Measurements from ENCODE around the gene NTNG1.
"Not testable (repeated sequence)": the region's sequence is repeated elsewhere in the genome, so short reads cannot be mapped to it uniquely, and the experiment has no call there.

The NTNG1 gene

DNA sequence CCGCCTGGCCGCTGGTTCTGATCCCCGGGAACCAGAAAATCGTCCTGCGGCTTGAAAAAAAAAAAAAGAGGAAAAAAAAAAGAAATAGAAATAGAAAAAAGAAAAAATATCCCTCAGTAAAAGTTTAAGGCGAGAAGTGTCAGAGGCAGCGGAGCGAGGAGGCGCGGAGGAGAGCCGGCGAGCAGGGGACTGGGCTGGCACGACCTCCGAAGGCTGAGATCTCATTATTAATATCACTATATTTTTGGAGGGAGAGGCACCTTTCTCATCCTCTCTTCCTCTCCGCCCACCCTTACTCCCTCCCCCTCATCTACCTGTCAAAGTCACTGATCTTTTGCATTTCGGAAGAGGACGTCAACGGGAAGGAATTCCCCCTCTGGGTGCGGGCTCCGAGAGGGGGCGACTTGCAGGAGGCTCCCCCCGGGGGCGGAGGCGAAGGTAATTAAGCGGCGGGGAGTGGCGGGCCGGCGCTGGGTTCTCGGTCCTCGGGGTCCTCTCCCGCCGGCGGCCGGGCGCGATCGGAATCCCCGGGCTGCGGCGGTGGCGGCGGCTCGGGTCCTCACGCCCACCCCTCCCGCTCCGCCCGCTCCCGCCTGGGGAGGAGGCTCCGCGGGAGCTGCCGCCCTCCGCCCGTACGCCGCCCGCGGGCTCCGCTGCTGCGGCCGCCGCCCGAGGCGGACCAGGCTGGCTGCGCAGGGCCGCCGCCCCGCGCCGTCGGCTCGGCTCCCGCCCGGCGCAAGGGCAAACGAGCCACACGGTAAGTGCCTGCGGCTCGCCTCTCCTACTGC is at the start of gene NTNG1:
Gene NTNG1, plus strand, starts transcription at position 337 of the 788 bp plus-strand sequence.
- no peak for DNase-seq

DNA sequence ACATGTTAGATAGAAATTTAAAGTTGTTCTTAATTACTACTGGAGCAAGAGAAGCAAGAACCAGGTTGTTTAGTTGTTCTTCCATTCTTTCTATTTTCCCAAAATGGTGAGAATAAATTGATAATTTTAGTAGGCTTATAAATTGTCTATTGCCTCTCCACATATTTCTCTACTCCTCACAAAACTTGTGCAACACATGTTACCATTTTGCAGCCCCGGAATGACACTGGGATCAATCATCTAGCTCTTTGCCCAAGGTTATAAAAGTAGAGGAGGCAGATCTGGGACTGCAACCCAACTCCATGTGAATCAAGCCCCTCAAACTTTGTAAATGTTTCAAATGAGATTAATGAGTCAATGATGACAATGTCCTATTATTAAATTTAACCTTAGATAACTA is 49.4 kb upstream of the NTNG1 start:
- DNase-seq, result no peak

DNA sequence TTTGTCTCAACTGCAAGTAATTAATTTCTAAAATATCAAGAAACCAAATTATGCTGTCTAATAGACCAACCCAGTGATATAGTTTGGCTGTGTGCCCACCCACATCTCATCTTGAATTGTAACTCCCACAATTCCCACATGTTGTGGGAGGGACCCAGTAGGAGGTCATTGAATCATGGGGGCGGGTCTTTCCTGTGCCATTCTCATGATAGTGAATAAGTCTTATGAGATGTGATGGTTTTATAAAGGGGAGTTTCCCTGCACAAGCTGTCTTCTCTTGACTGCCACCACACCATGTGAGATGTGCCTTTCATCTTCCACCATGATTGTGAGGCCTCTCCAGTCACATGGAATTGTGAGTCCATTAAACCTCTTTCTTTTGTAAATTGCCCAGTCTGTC is 47.4 kb upstream of the NTNG1 start:
- not testable (repeated sequence) for DNase-seq

DNA sequence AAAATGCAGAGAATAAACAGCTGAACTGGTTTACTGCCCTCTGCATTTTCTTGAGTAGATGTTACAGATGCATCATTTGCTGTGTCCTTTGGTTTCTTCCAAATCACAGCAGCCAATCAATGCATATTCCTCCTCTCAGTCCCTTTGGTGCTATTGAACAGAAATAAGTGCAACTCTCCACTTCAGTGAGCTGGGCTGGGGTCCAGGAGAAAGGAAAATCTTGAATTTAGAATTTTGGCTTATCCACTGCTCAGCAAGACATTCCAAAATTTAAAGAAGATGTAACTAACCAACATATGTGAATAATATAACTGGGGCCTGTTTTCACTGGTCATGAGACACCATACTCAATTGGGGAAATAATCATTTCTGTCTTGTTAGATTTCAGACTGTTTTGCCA is 45.2 kb upstream of the NTNG1 start:
- DNase-seq, result no peak

- DNase-seq, result no peak
Observed at GRCh38 chr1:107096690-107097089, 44.1 kb upstream of the NTNG1 start.

GRCh38 chr1:107098961-107099360 is 41.9 kb upstream of the NTNG1 start:
- DNase-seq, result no peak

DNA sequence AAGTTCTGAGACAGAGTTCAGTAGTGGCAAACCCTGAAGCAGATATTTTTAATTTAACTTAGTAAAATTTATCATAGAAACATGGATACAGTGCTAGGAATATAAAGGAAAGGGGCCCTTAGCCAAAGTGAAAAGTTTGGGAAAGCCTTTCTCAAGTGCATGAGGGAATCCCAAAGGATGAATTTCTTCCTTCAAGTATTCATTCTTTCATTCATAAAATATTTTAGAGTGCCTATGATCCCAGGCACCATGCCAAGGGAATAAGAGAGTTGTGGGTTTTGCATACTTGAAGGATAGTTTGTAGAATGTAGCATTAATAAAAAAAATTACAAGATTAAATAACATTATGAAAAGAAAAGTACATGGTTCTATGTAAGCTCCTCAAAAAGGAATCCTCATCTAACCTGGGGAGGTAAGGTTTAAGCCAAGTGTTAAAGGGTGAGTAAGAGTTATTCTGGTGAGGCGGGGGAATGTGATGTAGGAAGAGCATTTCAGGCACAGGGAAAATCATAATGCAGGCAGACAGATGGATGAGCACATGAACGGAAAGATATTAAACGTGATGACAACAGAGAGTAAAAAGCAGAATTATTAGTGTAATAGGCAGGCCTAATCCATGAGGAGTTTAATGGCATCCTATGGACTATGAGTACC is 40.4 kb upstream of the NTNG1 start:
- no peak for DNase-seq

- DNase-seq, result no peak
Observed at GRCh38 chr1:107105914-107106313, 34.9 kb upstream of the NTNG1 start.

DNA sequence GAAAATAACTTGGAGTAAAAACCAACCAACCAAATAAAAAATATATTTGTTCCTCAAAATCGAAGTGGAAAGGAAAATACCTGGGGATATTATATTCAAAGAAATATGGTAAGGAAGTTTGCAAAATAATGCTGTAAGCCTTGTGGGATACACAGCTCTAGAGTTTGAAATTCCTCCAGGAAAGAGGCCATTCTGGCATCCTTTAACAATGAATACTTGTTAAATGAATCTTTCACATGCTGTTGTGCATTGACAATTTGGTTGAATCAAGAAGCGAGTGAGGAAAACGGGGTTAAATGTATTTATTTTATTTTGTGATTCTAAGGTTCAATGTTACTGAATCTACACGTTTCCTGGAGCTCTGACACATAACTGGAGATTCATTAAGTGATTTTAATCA is 30.5 kb upstream of the NTNG1 start:
- DNase-seq, result no peak

- no peak for DNase-seq
Observed at GRCh38 chr1:107116306-107116790, 24.5 kb upstream of the NTNG1 start.

GRCh38 chr1:107122225-107122624 is 18.6 kb upstream of the NTNG1 start:
- no peak for DNase-seq

DNA sequence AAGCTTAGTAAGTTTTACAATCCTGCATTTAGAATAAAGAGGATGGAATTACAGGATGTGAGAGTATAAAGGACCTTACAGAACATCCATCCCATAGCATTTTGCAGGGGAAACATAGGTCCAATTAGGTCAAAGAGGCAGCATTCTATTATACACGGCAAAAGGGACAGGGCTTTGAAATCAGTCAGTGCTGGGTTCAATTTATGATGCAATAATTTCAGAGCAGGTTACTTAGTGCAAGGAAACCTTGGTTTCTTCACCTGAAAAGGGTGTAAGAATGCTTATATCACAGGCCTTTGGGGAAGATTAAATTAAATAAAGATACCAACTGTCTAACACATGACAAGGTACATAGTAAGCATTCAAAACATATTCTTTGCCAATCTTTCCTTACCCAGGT is 17.1 kb upstream of the NTNG1 start:
- no peak for DNase-seq

- DNase-seq, result no peak
Observed at GRCh38 chr1:107124694-107125093, 16.1 kb upstream of the NTNG1 start.

DNA sequence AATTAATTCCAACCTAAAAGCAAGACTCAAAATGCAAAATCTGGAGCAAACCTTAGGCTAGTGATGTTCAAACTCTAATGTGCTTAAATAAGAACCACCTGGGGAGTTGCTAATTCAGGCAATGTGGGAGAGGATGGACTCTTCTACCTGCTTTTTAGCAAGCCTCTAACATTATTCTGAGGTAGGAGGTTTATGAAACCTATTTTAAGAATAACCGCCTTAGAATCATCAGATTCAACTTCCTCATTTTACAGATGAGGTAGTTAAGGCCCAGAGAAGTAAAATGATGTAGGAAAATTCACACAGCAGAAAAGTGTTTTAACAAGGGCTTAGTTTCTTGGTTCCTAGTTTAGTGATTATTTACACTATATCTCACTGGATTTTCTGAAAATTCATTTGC is 8.6 kb upstream of the NTNG1 start:
- no peak for DNase-seq

DNA sequence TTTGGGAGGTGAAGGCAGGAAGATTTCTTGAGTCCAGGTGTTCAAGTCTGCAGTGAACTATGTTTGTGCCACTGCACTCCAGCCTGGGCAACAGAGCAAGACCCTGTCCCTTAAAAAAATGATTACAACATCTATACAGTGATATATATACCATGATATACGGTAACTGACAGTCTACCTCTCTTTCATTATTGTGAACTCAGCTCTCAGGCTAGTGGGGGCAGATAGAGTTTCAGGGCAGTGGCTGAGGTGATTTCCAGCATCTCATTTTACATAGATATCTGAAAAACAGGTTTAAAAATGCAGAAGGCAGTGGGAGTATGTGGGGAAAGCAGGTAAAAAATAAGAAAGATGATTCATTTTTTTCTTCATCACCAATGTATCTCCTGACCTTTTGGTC is 8.1 kb upstream of the NTNG1 start:
- DNase-seq, result no peak

DNA sequence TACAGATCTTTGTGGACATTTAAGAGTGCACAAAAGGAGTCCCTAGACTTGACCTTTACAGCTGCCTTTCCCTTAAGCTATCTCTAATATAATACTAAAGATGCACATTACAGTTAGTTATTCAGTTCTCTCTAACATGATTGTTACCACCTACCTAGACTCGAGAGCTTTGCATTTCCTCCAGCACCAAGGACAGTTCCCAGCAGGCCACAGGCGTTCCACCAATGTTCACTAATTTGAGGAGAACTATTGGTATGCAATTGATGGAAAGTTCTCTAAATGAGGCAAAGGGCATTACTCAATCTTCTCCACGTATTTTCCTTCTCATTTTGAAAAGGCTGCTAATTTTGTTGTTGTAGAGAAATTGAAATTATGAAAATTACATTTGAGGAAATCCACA is 5.4 kb upstream of the NTNG1 start:
- peak; percentile 27 for DNase-seq

GRCh38 chr1:107138166-107138565 is 2.7 kb upstream of the NTNG1 start:
- no peak for DNase-seq

GRCh38 chr1:107138767-107139445 is 1.9 kb upstream of the NTNG1 start:
- DNase-seq, result no peak

GRCh38 chr1:107139833-107140702 is 771 bp upstream of the NTNG1 start:
- peak; percentile 15 for DNase-seq

GRCh38 chr1:107141491-107142126 is 770 bp downstream of the NTNG1 start:
- peak; percentile 8 for DNase-seq

DNA sequence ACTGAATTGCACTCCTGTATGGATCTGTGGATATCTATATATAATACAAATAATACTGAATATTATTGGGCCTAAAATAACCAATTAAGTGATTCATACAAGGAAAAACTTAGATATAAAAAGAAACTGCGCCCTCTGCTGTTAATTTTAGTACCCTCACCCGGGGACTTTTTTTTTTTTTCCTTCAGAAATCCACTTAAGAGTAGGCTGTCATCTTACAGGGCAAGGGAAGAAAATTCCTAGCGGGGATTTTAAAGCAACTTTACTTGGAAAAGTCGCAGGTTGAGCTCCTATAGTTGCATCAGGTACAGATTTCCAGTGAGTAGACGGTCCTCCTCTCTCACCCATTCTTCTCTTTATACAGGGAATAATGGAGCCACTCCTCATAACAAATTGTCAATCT is 1.3 kb downstream of the NTNG1 start:
- DNase-seq, result peak; percentile 18

DNA sequence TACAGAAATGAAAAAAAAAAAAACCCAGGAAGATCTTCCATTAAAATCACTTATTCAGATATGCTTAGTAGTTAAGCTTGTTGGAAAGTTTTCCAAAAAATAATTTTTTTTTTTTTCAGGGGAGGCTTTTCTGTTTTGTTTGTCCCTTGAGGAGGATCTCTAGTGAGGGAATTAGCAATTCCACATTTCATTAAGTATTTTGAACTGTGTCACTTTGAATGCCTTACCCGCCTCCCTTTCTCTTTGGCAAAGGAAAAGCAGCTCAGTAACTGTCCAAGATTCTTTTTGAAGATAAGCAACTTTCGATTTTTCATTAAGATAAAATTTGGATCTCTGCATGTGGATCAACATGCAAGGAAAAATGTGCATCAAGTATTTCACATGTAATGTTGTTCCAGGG is 1.8 kb downstream of the NTNG1 start:
- DNase-seq, result no peak

All from activated CD4-positive, alpha-beta T cell treated with anti-CD3 and anti-CD28 coated beads, Interleukin-2, Interleukin-6, amounts not matched to agents 100 ng/mL and 50 ng/mL, durations not matched to agents 16 hours and 8 hours (primary cell).